Measurements from ENCODE around the gene EMB. TPM values are rescaled to one million over a fixed set of nuclear protein-coding genes. Genes with fewer than 3 reads are reported as not detected.
"Not testable (repeated sequence)": the region's sequence is repeated elsewhere in the genome, so short reads cannot be mapped to it uniquely, and the experiment has no call there.

The EMB gene, protein sequence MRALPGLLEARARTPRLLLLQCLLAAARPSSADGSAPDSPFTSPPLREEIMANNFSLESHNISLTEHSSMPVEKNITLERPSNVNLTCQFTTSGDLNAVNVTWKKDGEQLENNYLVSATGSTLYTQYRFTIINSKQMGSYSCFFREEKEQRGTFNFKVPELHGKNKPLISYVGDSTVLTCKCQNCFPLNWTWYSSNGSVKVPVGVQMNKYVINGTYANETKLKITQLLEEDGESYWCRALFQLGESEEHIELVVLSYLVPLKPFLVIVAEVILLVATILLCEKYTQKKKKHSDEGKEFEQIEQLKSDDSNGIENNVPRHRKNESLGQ
- total RNA-seq, result 10 to 100 TPM; 18.9 to 25.1 TPM
- 10 to 100 TPM in 1 of 2 donors, 1 to 10 TPM in 1; 7.6 to 14.9 TPM for polyA plus RNA-seq
- long read RNA-seq, donor 1, full-length matches to known transcripts, result 3 of 3 reads
- long read RNA-seq, donor 1, partial matches to known transcripts, result 0 of 3 reads
- long read RNA-seq, donor 1, other reads (novel, unspliced or antisense), result 0 of 3 reads
- long read RNA-seq, donor 2, result 0 reads
- long read RNA-seq, donor 3, result 0 reads
- long read RNA-seq, donor 4, result 0 reads
- long read RNA-seq, donor 5, full-length matches to known transcripts, result 2 of 2 reads
- long read RNA-seq, donor 5, partial matches to known transcripts, result 0 of 2 reads
- long read RNA-seq, donor 5, other reads (novel, unspliced or antisense), result 0 of 2 reads

DNA sequence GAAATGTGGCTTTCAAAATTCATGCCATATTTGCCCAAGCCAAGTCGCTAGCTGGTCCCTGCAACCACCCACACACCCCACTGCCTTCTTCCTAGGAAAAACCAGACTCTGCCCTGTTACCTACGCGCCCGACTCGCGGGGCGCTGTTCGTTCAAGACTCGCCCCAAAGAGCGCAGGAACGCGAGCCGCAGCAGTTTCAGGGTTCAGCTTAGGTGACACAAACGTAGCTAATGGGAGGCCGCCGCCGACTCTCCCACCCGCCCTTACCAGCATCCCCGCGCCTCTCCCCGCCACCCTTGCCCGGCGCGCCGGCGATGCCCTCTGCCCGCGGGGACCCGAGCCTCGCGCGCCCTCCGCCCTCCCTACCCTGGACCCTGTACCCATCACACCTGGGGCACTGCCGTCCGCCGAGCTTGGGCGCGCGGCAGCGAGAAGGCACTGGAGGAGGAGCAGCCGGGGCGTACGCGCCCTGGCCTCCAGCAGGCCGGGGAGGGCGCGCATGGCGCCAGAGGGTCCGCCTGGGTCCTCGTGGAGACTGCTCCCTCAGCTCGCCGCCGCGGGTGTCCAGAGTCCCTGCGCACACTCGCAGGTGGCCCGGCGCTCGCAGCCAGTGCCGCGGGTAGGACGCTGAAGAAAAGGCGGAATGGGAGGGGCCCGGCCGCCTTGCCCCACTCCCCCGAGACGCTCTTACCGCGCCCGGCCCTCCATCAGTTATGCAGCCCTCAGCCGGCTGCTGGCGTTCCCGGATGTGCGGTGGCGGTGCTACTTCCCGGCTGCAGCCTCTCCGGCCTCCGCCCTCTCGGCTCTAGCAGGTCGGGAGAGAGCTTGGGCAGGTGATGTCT is at the start of gene EMB:
Gene EMB, minus strand, starts transcription at position 638 of the 842 bp plus-strand sequence. Its CDS starts 137 bp downstream, at position 501.
- Histone ChIP-seq H3K4me3 (peak within 1 kb of the TSS; percentile 34), H3K4me1 (ENCODE audit: control insufficient read depth in 5 of 5, insufficient read depth in 5 of 5, low read length in 5 of 5) (peaks cover 0 to 5% (median 0%) of the 10 kb centered on the region in 5 donors), H3K27me3 (ENCODE audit: control insufficient read depth in 3 of 3, insufficient read depth in 3 of 3, low read length in 2 of 3) (peaks cover 0 to 11% (median 0%) of the 10 kb centered on the region in 3 donors), H3K27ac (ENCODE audit: low read depth in 1 of 2, low read length in 1 of 2) (peak within 1 kb of the TSS in 1 of 2 donors; percentile 86), H3K36me3 (ENCODE audit: control insufficient read depth in 4 of 4, insufficient read depth in 4 of 4, low read length in 4 of 4) (no peaks in the 10 kb centered on the region), H3K9me3 (ENCODE audit: control insufficient read depth in 4 of 4, insufficient read depth in 3 of 4, low read length in 3 of 4) (peaks cover 0 to 2% (median 0%) of the 10 kb centered on the region in 4 donors), H3K9ac (ENCODE audit: insufficient read depth in 1 of 2, low read length in 2 of 2) (no peak within 1 kb of the TSS)
- TF ChIP-seq, protein P1, sequence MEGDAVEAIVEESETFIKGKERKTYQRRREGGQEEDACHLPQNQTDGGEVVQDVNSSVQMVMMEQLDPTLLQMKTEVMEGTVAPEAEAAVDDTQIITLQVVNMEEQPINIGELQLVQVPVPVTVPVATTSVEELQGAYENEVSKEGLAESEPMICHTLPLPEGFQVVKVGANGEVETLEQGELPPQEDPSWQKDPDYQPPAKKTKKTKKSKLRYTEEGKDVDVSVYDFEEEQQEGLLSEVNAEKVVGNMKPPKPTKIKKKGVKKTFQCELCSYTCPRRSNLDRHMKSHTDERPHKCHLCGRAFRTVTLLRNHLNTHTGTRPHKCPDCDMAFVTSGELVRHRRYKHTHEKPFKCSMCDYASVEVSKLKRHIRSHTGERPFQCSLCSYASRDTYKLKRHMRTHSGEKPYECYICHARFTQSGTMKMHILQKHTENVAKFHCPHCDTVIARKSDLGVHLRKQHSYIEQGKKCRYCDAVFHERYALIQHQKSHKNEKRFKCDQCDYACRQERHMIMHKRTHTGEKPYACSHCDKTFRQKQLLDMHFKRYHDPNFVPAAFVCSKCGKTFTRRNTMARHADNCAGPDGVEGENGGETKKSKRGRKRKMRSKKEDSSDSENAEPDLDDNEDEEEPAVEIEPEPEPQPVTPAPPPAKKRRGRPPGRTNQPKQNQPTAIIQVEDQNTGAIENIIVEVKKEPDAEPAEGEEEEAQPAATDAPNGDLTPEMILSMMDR (IDR thresholded peaks at IDR 0.05; ENCODE audit: control extremely low read depth, extremely low read depth), result no peak
- peak; percentile 22 to 49 (median 47) for DNase-seq
- WGBS, 2 donors, result 1% methylated on average over 63 to 80 of the region's 80 CpGs
- peak; percentile 89 for ATAC-seq (ENCODE audit: insufficient read depth, low FRiP score)

GRCh38 chr5:50489491-50489890 is 48.4 kb upstream of the EMB start:
- not testable (repeated sequence) for DNase-seq; H3K4me3 ChIP-seq; H3K9ac ChIP-seq (ENCODE audit: insufficient read depth in 1 of 2, low read length in 2 of 2); H3K27ac ChIP-seq (ENCODE audit: low read depth in 1 of 2, low read length in 1 of 2); H3K4me1 ChIP-seq (ENCODE audit: control insufficient read depth in 5 of 5, insufficient read depth in 5 of 5, low read length in 5 of 5); H3K9me3 ChIP-seq (ENCODE audit: control insufficient read depth in 4 of 4, insufficient read depth in 3 of 4, low read length in 3 of 4); ATAC-seq (ENCODE audit: insufficient read depth, low FRiP score); H3K27me3 ChIP-seq (ENCODE audit: control insufficient read depth in 3 of 3, insufficient read depth in 3 of 3, low read length in 2 of 3); H3K36me3 ChIP-seq (ENCODE audit: control insufficient read depth in 4 of 4, insufficient read depth in 4 of 4, low read length in 4 of 4)
- WGBS, 2 donors, result 90 to 97% methylated on average over 10 of the region's 10 CpGs

DNA sequence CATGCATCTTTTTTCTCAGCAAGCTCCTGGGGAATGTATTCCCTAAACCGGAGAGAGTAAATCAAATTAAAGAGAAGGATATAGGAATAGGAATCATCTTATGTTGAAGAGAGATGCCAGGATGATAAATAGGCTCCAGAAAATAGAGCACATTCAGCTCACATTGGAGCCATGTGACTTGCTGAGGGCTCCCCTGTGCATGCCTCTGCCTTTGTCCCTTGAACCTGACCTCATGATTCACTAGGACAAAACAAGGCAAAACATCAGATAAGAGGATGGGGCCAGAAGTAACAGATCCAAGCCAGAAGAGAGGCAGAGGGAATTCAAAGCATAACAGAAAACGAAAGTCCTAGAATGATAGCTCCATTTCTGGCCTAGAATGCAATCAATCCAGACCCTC is 37.7 kb upstream of the EMB start:
- H3K27ac ChIP-seq (ENCODE audit: low read depth in 1 of 2, low read length in 1 of 2); H3K36me3 ChIP-seq (ENCODE audit: control insufficient read depth in 4 of 4, insufficient read depth in 4 of 4, low read length in 4 of 4); ATAC-seq (ENCODE audit: insufficient read depth, low FRiP score); H3K9ac ChIP-seq (ENCODE audit: insufficient read depth in 1 of 2, low read length in 2 of 2); H3K4me3 ChIP-seq; H3K4me1 ChIP-seq (ENCODE audit: control insufficient read depth in 5 of 5, insufficient read depth in 5 of 5, low read length in 5 of 5); H3K9me3 ChIP-seq (ENCODE audit: control insufficient read depth in 4 of 4, insufficient read depth in 3 of 4, low read length in 3 of 4); DNase-seq; H3K27me3 ChIP-seq (ENCODE audit: control insufficient read depth in 3 of 3, insufficient read depth in 3 of 3, low read length in 2 of 3): not testable (repeated sequence)
- WGBS, 2 donors, result 59 to 71% methylated on average over 2 of the region's 2 CpGs

DNA sequence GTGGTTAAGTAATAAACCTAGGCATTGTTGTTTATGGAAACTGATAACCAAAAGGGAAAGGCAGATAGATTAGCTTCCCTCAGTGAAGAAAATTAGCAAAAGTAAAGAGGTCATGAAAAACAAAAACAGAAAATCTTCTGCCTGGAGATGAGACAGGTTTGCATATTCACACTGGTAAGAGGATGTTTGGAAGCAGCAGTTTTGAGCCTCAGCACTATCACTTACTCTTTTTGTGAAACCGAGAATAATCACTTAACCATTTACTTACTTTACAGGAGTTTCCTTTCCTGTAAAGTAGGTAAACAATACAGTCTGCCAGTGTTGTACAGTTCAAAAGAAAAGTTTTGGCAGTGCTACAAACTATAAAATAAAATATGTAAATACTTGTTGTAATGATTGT is 35.5 kb upstream of the EMB start:
- H3K4me3 ChIP-seq, result no peak overlapping the region
- TF ChIP-seq, protein P1 (IDR thresholded peaks at IDR 0.05; ENCODE audit: control extremely low read depth, extremely low read depth), result no peak
- no peaks in the 10 kb centered on the region for H3K27me3 ChIP-seq (ENCODE audit: control insufficient read depth in 3 of 3, insufficient read depth in 3 of 3, low read length in 2 of 3)
- H3K4me1 ChIP-seq (ENCODE audit: control insufficient read depth in 5 of 5, insufficient read depth in 5 of 5, low read length in 5 of 5), result no peaks in the 10 kb centered on the region
- no peak overlapping the region for H3K27ac ChIP-seq (ENCODE audit: low read depth in 1 of 2, low read length in 1 of 2)
- ATAC-seq (ENCODE audit: insufficient read depth, low FRiP score) (no peak), DNase-seq (no peak)
- no peaks in the 10 kb centered on the region for H3K36me3 ChIP-seq (ENCODE audit: control insufficient read depth in 4 of 4, insufficient read depth in 4 of 4, low read length in 4 of 4)
- WGBS, 2 donors, result 57 to 77% methylated on average over 1 of the region's 1 CpG
- H3K9ac ChIP-seq (ENCODE audit: insufficient read depth in 1 of 2, low read length in 2 of 2), result no peak overlapping the region
- peaks cover 0 to 6% (median 1%) of the 10 kb centered on the region in 4 donors for H3K9me3 ChIP-seq (ENCODE audit: control insufficient read depth in 4 of 4, insufficient read depth in 3 of 4, low read length in 3 of 4)

- WGBS, 2 donors, result 95 to 96% methylated on average over 22 to 23 of the region's 23 CpGs
Measured at GRCh38 chr5:50465015-50465414, 23.9 kb upstream of the EMB start.

More at GRCh38 chr5:50465015-50465414, 23.9 kb upstream of the EMB start:
- H3K4me3 ChIP-seq; H3K27ac ChIP-seq (ENCODE audit: low read depth in 1 of 2, low read length in 1 of 2); H3K27me3 ChIP-seq (ENCODE audit: control insufficient read depth in 3 of 3, insufficient read depth in 3 of 3, low read length in 2 of 3); H3K9me3 ChIP-seq (ENCODE audit: control insufficient read depth in 4 of 4, insufficient read depth in 3 of 4, low read length in 3 of 4); H3K4me1 ChIP-seq (ENCODE audit: control insufficient read depth in 5 of 5, insufficient read depth in 5 of 5, low read length in 5 of 5); H3K9ac ChIP-seq (ENCODE audit: insufficient read depth in 1 of 2, low read length in 2 of 2); H3K36me3 ChIP-seq (ENCODE audit: control insufficient read depth in 4 of 4, insufficient read depth in 4 of 4, low read length in 4 of 4); ATAC-seq (ENCODE audit: insufficient read depth, low FRiP score); DNase-seq: not testable (repeated sequence)

All from lung (tissue), 16 donors.